HepG2 (cell line): ENCODE data around the gene DSCAML1. TPM values are rescaled to one million over a fixed set of nuclear protein-coding genes. Genes with fewer than 3 reads are reported as not detected.

Experiments
- ATAC-seq: fragments of 200-7000 bp; cut with Tn5 transposase; 3 replicates; pipeline ENCODE4 v1.9.1; 2020; ENCODE audit warnings: mild to moderate bottlenecking, moderate library complexity
- BruUV-seq: library from RNA; stranded (reverse); fragments of 400-500 nt; replicated peaks from 2 replicates; lab custom pipeline; 2021; lab: Mats Ljungman, UMichigan
- CTCF ChIA-PET: fragments of 300-600 bp; formaldehyde crosslinking; extraction: SDS; loops from one replicate; lab custom pipeline; 2021; ENCODE audit warnings: low total read pairs, inconsistent platforms, low intra/inter-chr PET ratio; lab: Yijun Ruan, JAX
- POLR2A ChIA-PET: fragments of 350-600 bp; sonication (Branson Sonifier 250); formaldehyde crosslinking; loops from one replicate; lab custom pipeline; 2020; ENCODE audit warnings: antibody characterized with exemption, inconsistent platforms; lab: Yijun Ruan, JAX
- DNase-seq: peaks from one replicate; pipeline ENCODE4 v3.0.0-alpha.2; 2015; ENCODE audit warnings: low spot score
- FAIRE-seq: peaks from 3 replicates; lab custom pipeline; 2011; peaks lifted over from hg19 to GRCh38; lab: Jason Lieb, UNC
- H2AFZ ChIP-seq: one replicate; pipeline ENCODE4 v1.6.1; 2011; ENCODE audit warnings: low read length, inconsistent platforms
- H3K27ac ChIP-seq: fragments of 300-600 bp; 3 replicates; pipeline ENCODE4 v1.8.0; 2011; ENCODE audit warnings: mixed run types, mild to moderate bottlenecking, mixed read lengths, low read length, inconsistent platforms; ENCODE audit not compliant: insufficient read depth; ENCODE audit errors: extremely low read length
- H3K27me3 ChIP-seq, 2 experiments: fragments of 200-600 bp in 1 of 2; 2 replicates in 1 of 2; 3 replicates in 1 of 2; pipeline versions ENCODE4 v1.6.0 to v1.8.0; 2011; ENCODE audit warnings: low read length in 2 of 2, mild to moderate bottlenecking in 2 of 2, moderate library complexity in 2 of 2, inconsistent platforms in 1 of 2; ENCODE audit not compliant: insufficient read depth in 2 of 2, control insufficient read depth in 1 of 2
- H3K36me3 ChIP-seq, 2 experiments: fragments of 200-600 bp in 1 of 2; replicated peaks in 1 of 2; 2 replicates in 1 of 2; 3 replicates in 1 of 2; pipeline versions ENCODE4 v1.5.1 to v1.8.0; 2011; ENCODE audit warnings: low read length in 2 of 2, inconsistent platforms in 1 of 2; ENCODE audit not compliant: insufficient read depth in 2 of 2, control insufficient read depth in 1 of 2
- H3K4me1 ChIP-seq: 2 replicates; pipeline ENCODE4 v1.5.1; 2012; ENCODE audit warnings: low read length, inconsistent platforms; ENCODE audit not compliant: insufficient read depth
- H3K4me2 ChIP-seq: 2 replicates; pipeline ENCODE4 v1.6.0; 2011; ENCODE audit warnings: low read depth, low read length, inconsistent platforms
- H3K4me3 ChIP-seq, 3 experiments: fragments of 200-600 bp in 1 of 3; sonication (generic), shearing (Covaris generic) in 1 of 3; replicated peaks in 1 of 3; 2 replicates each; pipeline ENCODE4 v1.5.1; 2011 to 2016; ENCODE audit warnings: low read length in 3 of 3, inconsistent platforms in 2 of 3, low read depth in 2 of 3, mild to moderate bottlenecking in 2 of 3, control low read depth in 1 of 3, mixed read lengths in 1 of 3; ENCODE audit not compliant: insufficient read depth in 1 of 3
- H3K79me2 ChIP-seq: one replicate; pipeline ENCODE4 v1.6.1; 2011; ENCODE audit warnings: low read length, inconsistent platforms; ENCODE audit not compliant: insufficient read depth
- H3K9ac ChIP-seq: 2 replicates; pipeline ENCODE4 v1.6.0; 2011; ENCODE audit warnings: mild to moderate bottlenecking, low read depth, low read length, inconsistent platforms; ENCODE audit not compliant: insufficient read depth
- H3K9me3 ChIP-seq: 2 replicates; pipeline ENCODE4 v1.5.1; 2012; ENCODE audit warnings: mild to moderate bottlenecking, low read length
- H4K20me1 ChIP-seq: 2 replicates; pipeline ENCODE4 v1.6.0; 2011; ENCODE audit warnings: inconsistent platforms, mild to moderate bottlenecking, low read length, moderate library complexity; ENCODE audit not compliant: insufficient read depth
- CERS6 ChIP-seq: sonication (generic); formaldehyde crosslinking; IDR thresholded peaks from 2 replicates; pipeline ENCODE4 v1.5.0; 2020; ENCODE audit warnings: missing genetic modification reagents
- ZBTB40 ChIP-seq, 2 experiments: fragments of 450-650 bp in 1 of 2; sonication (generic) in 1 of 2; formaldehyde crosslinking in 1 of 2; IDR thresholded peaks; 2 replicates each; pipeline versions ENCODE4 v1.6.1 to v1.8.0; 2016 to 2022; ENCODE audit warnings: antibody characterized with exemption in 1 of 2, mild to moderate bottlenecking in 1 of 2, missing genetic modification reagents in 1 of 2
- ZNF543 ChIP-seq: sonication (generic); formaldehyde crosslinking; IDR thresholded peaks from 2 replicates; pipeline ENCODE4 v1.4.0; 2020; ENCODE audit warnings: mild to moderate bottlenecking, missing genetic modification reagents
- WGBS: methylation state at CpG from one replicate; pipeline ENCODE4 v1.1.6; 2017; ENCODE audit warnings: low lambda C conversion rate; 5-methylcytosine and 5-hydroxymethylcytosine counted together
- in situ Hi-C: cut with HindIII; loops from 2 replicates; pipeline ENCODE4 v1.10.0; 2017; ENCODE audit warnings: low pct_unique_long_range_greater_than_20kb; ENCODE audit not compliant: extremely low pct_ligation_motif_present
- intact Hi-C: fragments of 100-400 bp; cut with micrococcal nuclease; formaldehyde crosslinking; loops from one replicate; pipeline ENCODE4 v1.10.0; 2022; ENCODE audit not compliant: unreplicated experiment
- polyA plus RNA-seq, 8 experiments: library from polyadenylated mRNA; depleted of rRNA in 3 of 8; stranded (reverse) in 7 of 8; unstranded in 1 of 8; fragments of >200 nt; fragmentation: Illumina TruSeq in 4 of 8; extraction: Trizol in 4 of 8; gene quantifications; 2 replicates each; pipeline versions ENCODE4 v1.2.1 to v1.2.3, GENCODE V29; 2011 to 2016; ENCODE audit warnings: low read depth in 4 of 8, missing spikeins in 1 of 8, mixed read lengths in 1 of 8; ENCODE audit not compliant: insufficient read depth in 1 of 8
- total RNA-seq, 5 experiments: library from RNA; depleted of rRNA; stranded (reverse); fragments of >200 nt; fragmentation: Illumina TruSeq; extraction: Trizol; gene quantifications; 2 replicates each; pipeline ENCODE4 v1.2.3, GENCODE V29; 2016; ENCODE audit warnings: low read depth in 1 of 5

DSCAML1 gene
- total and polyA plus RNA-seq, 2 of the 13 experiments (the other 11 are each of a cell fraction or from before 2014, with no cell fraction given): 0.29 to 0.40 TPM

- no peak for TF ChIP-seq ZBTB40 (IDR thresholded peaks at IDR 0.05)
- no peak for TF ChIP-seq ZBTB40 (CRISPR knock-in tag; IDR thresholded peaks at IDR 0.05)
Measured at GRCh38 chr11:117731722-117732290, 65.2 kb downstream of the DSCAML1 start (continued).

GRCh38 chr11:117730208-117730800, 66.7 kb downstream of the DSCAML1 start:
- BruUV-seq: no TSS peak
- no peak overlapping the region for H3K4me3 ChIP-seq
- no peak for FAIRE-seq
- no peaks in the 10 kb centered on the region for H3K36me3 ChIP-seq
- DNase-seq: no peak
- TF ChIP-seq ZNF543 (peak; percentile 62; the same call in 1 of the 2 replicates), CERS6 (CRISPR knock-in tag) (no peak)
- TF ChIP-seq, all 625 proteins: peak for 1
- Histone ChIP-seq H3K79me2 (no peaks in the 10 kb centered on the region), H3K27me3 (no peaks in the 10 kb centered on the region; a peak in 2 of 5 replicates), H3K9me3 (no peaks in the 10 kb centered on the region), H4K20me1 (no peaks in the 10 kb centered on the region), H3K4me1 (no peaks in the 10 kb centered on the region), H2AFZ (no peak overlapping the region), H3K27ac (no peak overlapping the region), H3K9ac (no peak overlapping the region), H3K4me2 (no peak overlapping the region)
- ChIA-PET CTCF (no interaction called here), POLR2A (no interaction called here)
- 26% methylated on average over 7 of the region's 7 CpGs for WGBS
- no peak for ATAC-seq
- intact Hi-C loops (no loop called here), in situ Hi-C loops (no loop called here)
